ENCODE data around the gene IMMP2L.
A peak's percentile ranks its signal among the peaks of the same experiment; 100 is the strongest.

Gene IMMP2L

GRCh38 chr7:111556977-111557376 is 5.3 kb downstream of the IMMP2L start:
- no peak for DNase-seq

- DNase-seq, result no peak
Observed at GRCh38 chr7:111554086-111554485, 8.2 kb downstream of the IMMP2L start.

- no peak for DNase-seq
Observed at GRCh38 chr7:111541067-111541466, 21.2 kb downstream of the IMMP2L start.

- peak; percentile 46 for DNase-seq
Observed at GRCh38 chr7:111540199-111540815, 22.0 kb downstream of the IMMP2L start.

- no peak for DNase-seq
Observed at GRCh38 chr7:111537134-111537533, 25.2 kb downstream of the IMMP2L start.

- no peak for DNase-seq
Observed at GRCh38 chr7:111535142-111535870, 27.0 kb downstream of the IMMP2L start.

- DNase-seq, result peak; percentile 84
Observed at GRCh38 chr7:111532625-111533024, 29.7 kb downstream of the IMMP2L start.

GRCh38 chr7:111531993-111532392 is 30.3 kb downstream of the IMMP2L start:
- no peak for DNase-seq

- no peak for DNase-seq
Observed at GRCh38 chr7:111530356-111530668, 32.0 kb downstream of the IMMP2L start.

GRCh38 chr7:111529507-111530355 is 32.6 kb downstream of the IMMP2L start:
- no peak for DNase-seq

- no peak for DNase-seq
Observed at GRCh38 chr7:111528331-111528730, 34.0 kb downstream of the IMMP2L start.

- DNase-seq, result peak; percentile 12
Observed at GRCh38 chr7:111527545-111527944, 34.7 kb downstream of the IMMP2L start.

- no peak for DNase-seq
Observed at GRCh38 chr7:111525100-111525499, 37.2 kb downstream of the IMMP2L start.

- no peak for DNase-seq
Observed at GRCh38 chr7:111521660-111522059, 40.6 kb downstream of the IMMP2L start.

- DNase-seq, result no peak
Observed at GRCh38 chr7:111518264-111518663, 44.0 kb downstream of the IMMP2L start.

GRCh38 chr7:111517549-111517951 is 44.7 kb downstream of the IMMP2L start:
- DNase-seq, result no peak

GRCh38 chr7:111516612-111517011 is 45.7 kb downstream of the IMMP2L start:
- DNase-seq, result no peak

- no peak for DNase-seq
Observed at GRCh38 chr7:111513566-111513965, 48.7 kb downstream of the IMMP2L start.

- no peak for DNase-seq
Observed at GRCh38 chr7:111511845-111512244, 50.4 kb downstream of the IMMP2L start.

GRCh38 chr7:111510584-111511378 is 51.5 kb downstream of the IMMP2L start:
- no peak for DNase-seq

GRCh38 chr7:111510062-111510461 is 52.2 kb downstream of the IMMP2L start:
- DNase-seq, result no peak

GRCh38 chr7:111509288-111509687 is 53.0 kb downstream of the IMMP2L start:
- no peak for DNase-seq

GRCh38 chr7:111508387-111508786 is 53.9 kb downstream of the IMMP2L start:
- DNase-seq, result no peak
